HFF-Myc (cell line): ENCODE measurements around the gene GREB1.

ENCODE experiments used
- DNase-seq: peaks from one replicate; pipeline ENCODE4 v3.0.0-alpha.2; 2011; ENCODE audit warnings: low read depth; ENCODE audit errors: extremely low read depth
- H3K4me3 ChIP-seq: replicated peaks from 2 replicates; pipeline ENCODE4 v1.5.1; 2011; ENCODE audit warnings: low read depth, mild to moderate bottlenecking, control low read depth, low read length
- CTCF ChIP-seq: IDR thresholded peaks from 2 replicates; pipeline ENCODE4 v1.5.1; 2012; ENCODE audit warnings: mild to moderate bottlenecking, low read depth, low read length, control low read depth; ENCODE audit errors: missing control alignments

GREB1 gene

GRCh38 chr2:11550901-11551568, 17.2 kb downstream of the GREB1 start:
- no peak overlapping the region for H3K4me3 ChIP-seq
- DNase-seq = no peak
- TF ChIP-seq CTCF = no peak

GRCh38 chr2:11551569-11552259, 17.9 kb downstream of the GREB1 start:
- H3K4me3 ChIP-seq = no peak overlapping the region
- TF ChIP-seq CTCF = no peak

GRCh38 chr2:11552260-11552638, 18.4 kb downstream of the GREB1 start:
- TF ChIP-seq CTCF = no peak
- no peak for DNase-seq
- no peak overlapping the region for H3K4me3 ChIP-seq

More at GRCh38 chr2:11551569-11552259, 17.9 kb downstream of the GREB1 start:
- DNase-seq = no peak

GRCh38 chr2:11553661-11554398, 20.0 kb downstream of the GREB1 start:
- no peak for TF ChIP-seq CTCF
- DNase-seq = peak; percentile 30
- H3K4me3 ChIP-seq = no peak overlapping the region

GRCh38 chr2:11554399-11554716, 20.5 kb downstream of the GREB1 start:
- no peak for DNase-seq
- no peak for TF ChIP-seq CTCF

GRCh38 chr2:11556101-11556806, 22.4 kb downstream of the GREB1 start:
- TF ChIP-seq CTCF = no peak
- DNase-seq = no peak
- no peak overlapping the region for H3K4me3 ChIP-seq

More at GRCh38 chr2:11554399-11554716, 20.5 kb downstream of the GREB1 start:
- no peak overlapping the region for H3K4me3 ChIP-seq
